HG03571 (cell line): ENCODE results near the gene ADRB2.

Experiments used
- ATAC-seq: cut with Tn5 transposase; IDR thresholded peaks from one replicate; pipeline ENCODE4 v1.9.1; 2021; ENCODE audit not compliant: unreplicated experiment

Gene ADRB2

GRCh38 chr5:148830211-148830610 lies 3.8 kb downstream of the ADRB2 start:
- ATAC-seq = no peak

DNA sequence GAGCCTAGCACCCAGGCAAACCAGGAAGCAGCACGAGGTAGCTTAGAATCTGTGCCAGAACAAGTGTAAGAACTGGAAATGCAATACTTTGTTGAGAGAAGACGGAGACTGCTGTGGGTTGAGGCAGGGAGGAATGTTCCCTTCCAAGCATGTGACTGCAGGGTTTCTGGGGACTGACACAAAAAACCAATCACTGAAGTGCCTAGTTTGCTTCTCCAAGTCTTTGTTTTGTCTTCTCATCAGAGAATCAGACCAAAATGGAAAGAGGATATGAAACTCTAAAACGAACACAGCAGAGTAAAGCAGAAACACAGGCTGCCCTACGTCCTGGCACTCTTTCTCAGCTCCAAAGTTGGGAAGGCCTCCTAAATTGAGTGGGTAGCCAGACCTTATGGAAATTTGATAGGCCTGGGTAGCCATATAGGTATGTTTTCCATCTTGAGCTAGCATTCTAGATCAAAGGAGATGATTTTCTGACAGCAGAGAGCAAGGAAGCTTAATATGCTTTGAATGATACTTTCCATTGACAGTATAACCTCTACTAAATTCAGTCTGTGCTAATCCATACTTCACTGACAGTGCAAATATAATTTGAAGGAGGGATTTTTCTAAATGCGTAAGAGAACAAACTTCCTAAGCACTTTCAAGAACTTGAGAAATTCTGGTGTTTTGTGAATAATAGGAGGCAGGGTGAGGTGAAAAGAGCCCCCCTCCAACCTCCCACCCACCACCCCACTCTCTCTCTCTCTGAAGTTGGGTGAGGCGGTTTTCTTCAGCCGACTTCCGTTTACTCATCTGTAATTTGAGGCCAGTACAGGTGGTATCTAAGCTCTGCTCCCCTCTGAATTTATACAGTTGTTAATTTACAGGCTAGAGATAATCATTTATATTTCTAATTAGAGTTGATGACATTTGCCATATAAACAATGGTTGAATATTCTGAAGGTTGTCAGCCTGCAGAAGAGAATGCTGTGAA lies 5.5 kb downstream of the ADRB2 start:
- peak; percentile 84 for ATAC-seq

GRCh38 chr5:148833122-148833521 lies 6.7 kb downstream of the ADRB2 start:
- no peak for ATAC-seq

- ATAC-seq = no peak
These were observed 7.5 kb downstream of the ADRB2 start for GRCh38 chr5:148833925-148834324.

DNA sequence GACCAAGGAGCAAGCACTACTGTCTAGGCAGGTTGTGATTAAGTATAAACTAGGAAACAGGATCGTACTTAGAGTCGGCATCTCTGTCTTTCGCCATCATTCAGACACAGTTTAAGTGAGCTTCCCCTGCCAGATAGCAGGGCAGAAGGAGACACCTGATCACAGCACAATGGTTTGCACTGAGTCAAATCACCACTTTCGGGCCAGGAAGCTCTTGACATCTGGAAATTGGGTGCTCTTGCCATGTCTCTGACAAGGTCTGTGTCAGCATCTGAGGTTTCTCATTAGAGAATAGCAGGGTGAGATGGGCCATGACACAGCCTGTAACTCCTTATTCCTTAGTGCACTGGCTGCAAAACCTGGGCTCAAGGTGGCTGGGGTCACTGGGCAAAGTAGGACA lies 8.3 kb downstream of the ADRB2 start:
- no peak for ATAC-seq

DNA sequence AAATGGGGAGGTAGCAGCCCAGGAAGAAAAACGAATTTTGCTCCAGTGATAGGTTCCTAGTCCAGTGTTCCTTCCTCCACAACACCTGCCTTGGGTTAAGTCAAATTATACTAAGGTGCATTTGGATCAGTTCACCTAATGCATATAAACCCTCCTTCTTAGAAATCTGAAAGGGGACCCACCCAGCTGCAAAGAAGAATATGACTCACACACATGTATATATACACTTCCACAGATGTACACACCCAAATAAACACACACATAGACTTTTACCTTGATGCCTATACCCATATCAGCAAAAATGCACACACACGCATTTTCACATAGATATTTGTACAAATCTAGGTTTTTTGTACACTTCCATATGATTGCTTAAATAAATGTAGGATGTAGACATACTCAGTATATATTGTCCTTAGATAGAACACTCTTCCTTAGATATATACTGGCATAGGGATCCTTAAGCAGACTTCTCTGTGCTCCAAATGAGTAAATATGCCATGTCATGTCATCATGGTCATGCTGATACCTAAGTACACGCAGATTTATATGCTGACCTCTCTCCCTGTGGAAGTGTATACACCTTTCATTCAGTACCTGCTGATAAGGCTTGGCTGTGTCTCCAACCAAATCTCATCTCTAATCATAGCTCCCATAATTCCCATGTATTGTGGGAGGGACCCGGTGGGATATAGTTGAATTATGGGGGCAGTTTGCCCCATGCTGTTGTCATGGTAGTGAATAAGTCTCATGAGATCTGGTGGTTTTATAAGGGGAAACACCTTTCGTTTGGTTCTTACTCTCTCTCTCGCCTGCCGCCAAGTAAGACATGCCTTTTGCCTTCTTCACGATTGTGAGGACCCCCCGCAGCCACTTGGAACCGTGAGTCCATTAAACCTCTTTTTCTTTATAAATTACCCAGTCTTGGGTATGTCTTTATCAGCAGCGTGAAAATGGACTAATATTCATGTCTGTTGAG lies 10.2 kb downstream of the ADRB2 start:
- ATAC-seq = no peak

DNA sequence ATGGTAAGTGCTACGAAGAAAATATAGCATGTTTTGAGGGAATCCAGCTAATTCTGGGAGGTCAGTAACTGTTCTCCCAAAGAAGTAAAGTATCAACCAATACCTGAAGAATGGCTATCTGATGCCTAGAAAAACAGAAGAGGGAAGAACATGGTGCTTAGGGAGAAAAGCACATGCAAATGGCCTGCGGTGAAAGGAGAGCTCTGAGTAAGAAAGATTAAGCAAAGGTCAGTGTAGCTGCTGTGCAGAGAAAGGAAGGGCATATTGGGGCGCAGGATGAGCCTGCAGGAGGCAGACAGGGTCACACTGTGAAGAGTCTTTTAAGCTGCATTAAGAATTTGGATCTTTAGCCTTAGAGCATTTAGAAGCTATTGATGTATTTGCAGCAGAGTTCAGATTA lies 11.0 kb downstream of the ADRB2 start:
- no peak for ATAC-seq

GRCh38 chr5:148838357-148838756 lies 11.9 kb downstream of the ADRB2 start:
- no peak for ATAC-seq

DNA sequence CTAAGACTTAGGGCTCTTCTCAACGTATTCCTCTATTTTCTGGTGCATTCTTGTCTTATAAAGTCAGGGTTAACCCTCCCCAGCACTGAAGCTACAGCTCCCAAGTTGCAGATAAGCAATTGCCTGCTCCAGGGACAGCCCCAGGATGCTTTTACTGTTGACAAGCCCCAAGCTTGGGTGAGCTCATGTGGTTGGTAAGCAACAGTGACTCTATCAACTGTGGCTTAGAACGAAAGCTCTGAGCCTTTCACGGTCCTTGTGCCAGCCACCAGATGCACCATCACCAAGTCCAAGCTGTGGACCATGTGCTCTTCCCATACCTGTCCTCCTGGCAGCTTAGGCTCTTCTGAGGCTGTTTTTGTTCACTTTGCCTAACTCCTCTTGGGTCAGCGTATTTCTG lies 13.5 kb downstream of the ADRB2 start:
- ATAC-seq = no peak

DNA sequence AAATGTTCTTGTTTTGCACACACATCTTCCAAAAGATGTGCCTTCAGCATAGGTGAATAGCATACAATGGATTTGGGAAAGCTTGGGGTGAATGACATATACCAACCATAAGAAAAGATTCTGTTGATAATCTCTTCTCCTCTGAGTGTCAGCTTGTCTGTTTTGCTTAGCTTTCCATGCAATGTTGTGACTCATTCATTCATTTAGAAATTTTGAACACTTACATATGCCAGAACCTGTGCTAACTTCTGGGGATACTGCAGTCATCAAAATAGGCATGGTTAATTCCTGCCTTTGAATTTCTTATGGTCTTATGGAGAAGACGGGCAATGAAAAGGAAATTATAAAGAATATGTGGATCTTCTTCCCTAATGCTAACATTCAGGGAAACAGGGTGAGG lies 14.1 kb downstream of the ADRB2 start:
- no peak for ATAC-seq

- ATAC-seq = no peak
These were observed 15.1 kb downstream of the ADRB2 start for GRCh38 chr5:148841519-148841918.

DNA sequence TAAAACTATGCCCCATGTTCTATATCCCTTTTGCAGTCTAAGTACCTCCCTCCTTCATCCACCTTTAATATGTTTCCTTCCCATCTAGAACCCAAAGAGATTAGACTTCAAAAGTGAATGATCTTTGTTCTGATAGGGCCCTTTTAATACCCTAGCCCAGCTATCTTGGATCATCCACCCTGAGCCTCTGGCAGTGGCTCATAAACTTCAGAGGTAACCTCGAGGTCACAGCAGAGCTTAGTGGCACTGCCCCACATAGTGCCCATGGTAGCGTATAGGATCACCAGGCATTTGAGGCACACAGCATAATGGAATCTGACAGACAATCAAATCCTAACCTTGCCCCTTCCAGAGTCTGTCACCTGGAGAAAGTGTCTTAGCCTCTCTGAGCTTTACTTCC lies 15.8 kb downstream of the ADRB2 start:
- no peak for ATAC-seq

GRCh38 chr5:148843510-148844318 lies 17.3 kb downstream of the ADRB2 start:
- no peak for ATAC-seq

DNA sequence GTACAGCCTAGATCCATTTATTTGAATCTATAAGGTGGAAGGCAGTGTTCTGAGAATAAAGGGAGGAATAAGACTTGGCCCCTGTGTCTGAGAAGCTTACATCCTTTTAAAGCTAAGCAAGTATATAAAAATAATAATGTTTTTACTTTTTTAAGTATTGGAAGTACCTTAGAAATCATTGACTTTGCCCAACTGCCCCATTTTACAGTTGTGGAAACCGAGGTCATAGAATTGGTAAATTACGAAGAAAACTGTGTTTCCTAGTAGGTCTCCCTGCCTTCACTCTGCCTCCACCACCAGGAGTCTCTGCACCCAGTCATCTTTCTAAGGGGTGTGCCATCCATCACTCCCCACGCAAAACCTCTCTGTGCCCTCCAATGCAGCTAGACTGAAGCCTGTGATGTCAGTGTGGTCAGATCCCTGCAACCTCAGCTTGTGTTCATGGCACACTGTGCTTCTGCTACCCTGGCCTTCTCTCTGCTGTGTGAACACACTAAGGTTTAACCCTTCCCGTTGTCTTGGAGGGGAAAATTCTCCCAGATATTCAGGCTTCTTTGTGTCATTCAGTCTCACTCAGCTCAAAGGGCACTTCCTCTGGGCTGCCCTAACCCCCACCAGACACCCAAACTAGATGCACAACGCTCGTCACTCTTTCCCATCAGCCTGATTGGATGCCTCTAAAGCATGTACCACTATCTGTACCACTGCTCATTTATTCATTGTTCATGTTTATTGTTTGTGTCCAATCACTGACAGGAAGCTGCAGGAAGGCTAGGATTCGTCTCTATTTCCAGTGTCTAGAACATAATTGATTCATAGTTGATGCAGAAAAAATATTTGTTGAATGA lies 18.2 kb downstream of the ADRB2 start:
- ATAC-seq = no peak

GRCh38 chr5:148846930-148847329 lies 20.5 kb downstream of the ADRB2 start:
- ATAC-seq = no peak

DNA sequence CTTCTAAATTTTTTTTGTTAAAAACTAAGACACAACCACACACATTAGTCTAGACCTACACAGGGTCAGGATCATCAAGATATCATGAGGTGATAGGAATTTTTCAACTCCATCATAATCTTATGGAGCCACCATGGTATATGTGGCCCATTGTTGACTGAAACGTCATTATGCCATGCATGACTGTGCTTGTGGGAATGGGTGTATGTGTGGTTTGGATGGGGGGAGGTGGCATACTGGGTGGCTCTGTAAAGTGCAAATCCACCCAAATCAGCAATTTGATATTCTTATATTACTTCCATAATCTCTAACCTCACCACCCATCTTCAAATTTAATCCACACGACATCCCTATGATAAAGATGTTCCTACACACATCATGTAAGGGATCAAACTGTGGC lies 21.0 kb downstream of the ADRB2 start:
- no peak for ATAC-seq

DNA sequence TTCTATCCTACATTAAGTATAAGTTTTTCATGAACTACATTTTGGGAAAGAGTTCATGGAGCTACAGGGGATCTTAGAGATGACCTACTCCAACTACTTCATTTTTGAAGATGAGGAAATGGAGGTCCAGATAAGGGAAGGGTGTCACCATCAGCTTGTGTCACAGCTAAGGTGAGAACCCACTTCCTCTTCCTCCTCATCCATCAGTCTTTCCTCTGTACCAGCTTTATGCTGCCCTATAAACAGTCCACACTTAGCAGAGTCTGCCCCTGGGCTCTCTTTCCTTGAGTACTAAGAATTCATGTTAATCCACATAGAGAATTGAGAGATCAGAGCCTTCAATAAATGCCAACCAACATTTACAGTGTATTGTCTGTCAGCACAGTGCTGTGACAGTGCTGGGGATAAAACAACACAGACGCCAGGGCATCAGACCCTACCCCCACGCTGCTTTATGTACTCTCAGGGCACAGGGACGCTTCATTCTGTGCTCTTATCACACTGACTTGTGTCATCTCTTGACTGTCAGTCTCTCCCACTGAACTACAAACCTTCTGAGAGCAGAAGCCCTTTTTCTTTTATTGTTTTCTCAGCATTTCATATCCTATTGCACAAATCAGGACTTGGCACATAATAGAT lies 22.1 kb downstream of the ADRB2 start:
- no peak for ATAC-seq

DNA sequence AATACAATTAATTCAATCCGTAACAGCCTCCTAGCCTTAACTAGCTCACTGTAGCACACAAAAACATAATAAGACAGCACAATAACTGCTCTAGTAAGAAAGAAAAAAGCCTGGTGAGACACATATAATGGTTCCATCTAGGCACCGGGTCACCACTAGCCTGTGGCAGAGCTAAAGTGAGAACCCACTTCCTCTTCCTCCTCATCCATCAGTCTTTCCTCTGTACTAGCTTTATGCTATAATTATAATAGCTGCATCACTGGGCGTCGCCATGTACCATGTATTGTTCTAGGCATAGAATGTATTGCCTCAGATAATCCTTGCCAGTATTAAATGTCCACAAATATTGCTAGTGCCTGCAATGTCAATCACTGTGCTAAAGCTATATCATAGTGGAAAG lies 23.1 kb downstream of the ADRB2 start:
- no peak for ATAC-seq

GRCh38 chr5:148850836-148851235 lies 24.4 kb downstream of the ADRB2 start:
- no peak for ATAC-seq
